ENCODE data around the gene MPHOSPH9. TPM values are rescaled to one million over a fixed set of nuclear protein-coding genes. Genes with fewer than 3 reads are reported as not detected.

The MPHOSPH9 gene
- total RNA-seq, 4 donors from 2014 or later: 3.5 to 16.8 (median 9.8) TPM

GRCh38 chr12:123153906-123154305 is 79.0 kb downstream of the MPHOSPH9 start:
- intact Hi-C loops (cut with DNase I; ENCODE audit: low total_unique reads): loop anchor here (5.0 kb wide), 1 partner anchor 823 kb away; no protein-coding TSS in a partner anchor

GRCh38 chr12:123152833-123153232 is 80.1 kb downstream of the MPHOSPH9 start:
- DNase-seq (ENCODE audit: low spot score in 2 of 2): peak in 1 of 2 donors; percentile 3
- WGBS, 2 donors: 77 to 84% methylated on average over 3 of the region's 3 CpGs
- intact Hi-C loops (cut with DNase I; ENCODE audit: low total_unique reads): loop anchor here (5.0 kb wide), 1 partner anchor 824 kb away; no protein-coding TSS in a partner anchor
- H3K4me3 ChIP-seq (ENCODE audit: low read depth, poor library complexity, severe bottlenecking): no peak overlapping the region
- TF ChIP-seq POLR2A (IDR thresholded peaks at IDR 0.05) (no peak), CTCF (IDR thresholded peaks at IDR 0.05) (no peak)

More at GRCh38 chr12:123153906-123154305, 79.0 kb downstream of the MPHOSPH9 start:
- no peak overlapping the region for H3K4me3 ChIP-seq (ENCODE audit: low read depth, poor library complexity, severe bottlenecking)
- no peak for TF ChIP-seq CTCF (IDR thresholded peaks at IDR 0.05)
- no peak for TF ChIP-seq POLR2A (IDR thresholded peaks at IDR 0.05)
- 79% methylated on average over 2 of the region's 2 CpGs for WGBS, 2 donors
- peak in 1 of 2 donors; percentile 64 for DNase-seq (ENCODE audit: low spot score in 2 of 2)

- WGBS, 2 donors: 40 to 42% methylated on average over 46 of the region's 46 CpGs
- intact Hi-C loops (cut with DNase I; ENCODE audit: low total_unique reads): loop anchor here (5.0 kb wide), 1 partner anchor 826 kb away; no protein-coding TSS in a partner anchor
- peak in 1 of 2 donors; percentile 81 for DNase-seq (ENCODE audit: low spot score in 2 of 2)
- TF ChIP-seq POLR2A (IDR thresholded peaks at IDR 0.05): no peak
- peak overlapping the region; percentile 74 for H3K4me3 ChIP-seq (ENCODE audit: low read depth, poor library complexity, severe bottlenecking)
Observed at GRCh38 chr12:123151457-123152454, 81.2 kb downstream of the MPHOSPH9 start.

DNA sequence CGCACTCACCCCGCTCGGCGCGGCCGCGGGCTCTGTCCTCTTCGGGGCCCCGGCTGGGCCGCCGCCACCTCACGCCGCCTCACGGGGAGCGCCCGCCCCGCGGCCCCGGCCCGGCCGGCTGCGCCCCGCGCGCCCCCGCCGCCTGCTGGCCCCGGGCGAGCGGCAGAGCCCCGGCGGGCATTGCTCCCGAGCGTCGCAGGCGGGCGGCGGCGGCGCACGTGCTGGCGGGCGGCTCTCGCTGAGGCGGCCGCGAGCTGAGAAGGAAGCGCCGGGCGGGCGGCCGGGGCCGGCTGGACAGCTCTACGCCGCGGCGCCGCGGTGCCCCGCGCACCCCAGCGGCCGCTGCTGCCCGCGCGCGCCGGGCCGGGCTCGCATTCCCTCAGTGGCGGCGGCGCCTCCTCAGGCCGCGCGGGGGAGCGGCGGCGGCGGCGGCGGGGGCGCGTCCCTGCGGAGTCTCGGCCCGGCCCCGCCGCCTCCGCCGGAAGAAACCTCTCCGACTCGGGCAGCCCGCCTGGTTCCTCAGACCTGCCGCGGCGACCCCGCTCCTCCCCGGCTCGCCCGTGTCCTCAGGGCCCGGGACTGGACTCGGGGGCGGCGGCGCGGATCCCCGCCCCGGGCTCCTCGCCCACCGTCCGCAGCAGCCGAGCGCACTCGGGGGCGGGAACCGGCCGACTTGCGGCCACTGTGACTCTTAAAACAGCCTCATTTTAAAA is 82.0 kb downstream of the MPHOSPH9 start, which contains the start of gene PITPNM2:
TSS of gene PITPNM2 (minus strand) at position 347 of the 713 bp plus-strand sequence. CDS start 116,500 bp downstream, outside the sequence.
- 0 to 1% methylated on average over 4 to 29 of the region's 119 CpGs for WGBS, 2 donors
- DNase-seq (ENCODE audit: low spot score in 2 of 2): peak in 1 of 2 donors; percentile 87
- TF ChIP-seq CTCF (IDR thresholded peaks at IDR 0.05): no peak
- H3K4me3 ChIP-seq (ENCODE audit: low read depth, poor library complexity, severe bottlenecking): peak within 1 kb of the TSS; percentile 74
- intact Hi-C loops (cut with DNase I; ENCODE audit: low total_unique reads): loop anchor here (5.0 kb wide), 1 partner anchor 826 kb away; no protein-coding TSS in a partner anchor

GRCh38 chr12:123150275-123150743 is 82.6 kb downstream of the MPHOSPH9 start:
- DNase-seq (ENCODE audit: low spot score in 2 of 2): peak in 1 of 2 donors; percentile 88
- TF ChIP-seq CTCF (IDR thresholded peaks at IDR 0.05) (no peak), POLR2A (IDR thresholded peaks at IDR 0.05) (no peak)
- intact Hi-C loops (cut with DNase I; ENCODE audit: low total_unique reads): loop anchor here (5.0 kb wide), 1 partner anchor 827 kb away; no protein-coding TSS in a partner anchor
- peak overlapping the region; percentile 32 for H3K4me3 ChIP-seq (ENCODE audit: low read depth, poor library complexity, severe bottlenecking)
- 4% methylated on average over 7 of the region's 54 CpGs; no CpG with 5 or more reads in 1 of the 2 donors for WGBS, 2 donors

Data from lower leg skin (tissue), 4 donors.